ENCODE data around the gene SLC6A12. TPM values are rescaled to one million over a fixed set of nuclear protein-coding genes. Genes with fewer than 3 reads are reported as not detected.

SLC6A12 gene
- total and polyA plus RNA-seq, 10 donors: 0.35 to 3.1 (median 1.8) TPM

- Histone ChIP-seq H3K9me3 (no peaks in the 10 kb centered on the region), H3K27me3 (replicated peaks in 1 of 7) (peaks cover 0 to 61% (median 0%) of the 10 kb centered on the region in 7 donors), H3K36me3 (no peaks in the 10 kb centered on the region), H3K4me3 (no peak overlapping the region), H3K4me1 (peaks cover 0 to 15% (median 2%) of the 10 kb centered on the region in 6 donors), H3K27ac (no peak overlapping the region)
- TF ChIP-seq POLR2AphosphoS5 (IDR thresholded peaks at IDR 0.05) (no peak), POLR2A (IDR thresholded peaks at IDR 0.05) (no peak), CTCF (IDR thresholded peaks at IDR 0.05 in 8 of 11, conservative IDR thresholded peaks at IDR 0.05 in 3 of 11) (no peak)
- intact Hi-C loops (cut with DNase I; ENCODE audit: low total_unique reads): no loop called here
- no peak for DNase-seq
- 85 to 92% (median 89%) methylated on average over 10 of the region's 10 CpGs for WGBS, 5 donors
Observed at GRCh38 chr12:171276-171675, 42.7 kb downstream of the SLC6A12 start.

GRCh38 chr12:170371-171225 is 43.4 kb downstream of the SLC6A12 start:
- peaks cover 0 to 54% (median 0%) of the 10 kb centered on the region in 7 donors for H3K27me3 ChIP-seq (replicated peaks in 1 of 7)
- no peak for TF ChIP-seq POLR2A (IDR thresholded peaks at IDR 0.05)
- no peak for TF ChIP-seq POLR2AphosphoS5 (IDR thresholded peaks at IDR 0.05)
- no peak for TF ChIP-seq CTCF (IDR thresholded peaks at IDR 0.05 in 8 of 11, conservative IDR thresholded peaks at IDR 0.05 in 3 of 11)
- no peak overlapping the region for H3K27ac ChIP-seq
- no peaks in the 10 kb centered on the region for H3K36me3 ChIP-seq
- no peak overlapping the region for H3K4me3 ChIP-seq
- DNase-seq: no peak
- peaks cover 0 to 15% (median 2%) of the 10 kb centered on the region in 6 donors for H3K4me1 ChIP-seq
- intact Hi-C loops (cut with DNase I; ENCODE audit: low total_unique reads): no loop called here
- WGBS, 5 donors: 81 to 90% (median 86%) methylated on average over 20 to 29 of the region's 29 CpGs
- no peaks in the 10 kb centered on the region for H3K9me3 ChIP-seq

DNA sequence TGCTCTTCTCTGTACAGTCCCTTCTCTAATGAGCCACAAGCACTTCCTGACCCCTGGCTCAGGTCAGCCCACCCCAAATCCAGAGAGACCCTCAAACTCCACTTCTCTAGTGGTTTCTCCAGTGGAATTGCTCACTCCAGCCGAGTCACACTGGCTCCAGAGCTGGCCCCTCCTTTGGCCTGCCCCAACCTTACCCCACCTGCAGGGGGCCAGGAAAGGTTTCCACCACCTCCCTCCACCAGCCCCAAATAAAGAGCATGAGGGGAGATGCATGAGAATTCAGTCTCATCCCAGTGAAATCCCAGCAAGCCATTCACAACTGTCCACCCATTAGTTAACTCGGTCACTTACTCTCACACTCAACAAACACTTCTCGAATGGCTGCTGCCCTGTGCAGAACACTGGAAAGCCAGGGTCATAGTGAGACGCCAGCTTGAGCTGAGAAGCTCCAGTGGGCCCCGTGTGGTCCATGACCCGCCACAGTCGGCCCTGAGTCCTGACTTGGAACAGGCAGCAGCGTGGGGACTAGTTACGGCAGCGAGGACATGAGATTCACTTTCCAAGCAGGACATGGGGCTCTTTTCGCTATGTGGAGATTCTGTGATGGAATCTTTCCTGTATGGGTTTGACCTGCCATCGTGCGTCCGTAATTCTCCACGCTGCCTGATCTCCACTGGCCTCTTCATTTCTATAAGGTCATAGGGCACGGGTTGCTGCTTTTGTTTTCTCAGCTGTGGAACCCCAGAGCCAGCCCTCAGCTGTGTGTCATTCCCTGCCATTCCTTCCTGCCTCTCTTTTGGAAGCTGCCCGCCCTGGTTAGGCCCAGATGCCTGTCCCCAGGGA is 44.2 kb downstream of the SLC6A12 start:
- H3K36me3 ChIP-seq: no peaks in the 10 kb centered on the region
- intact Hi-C loops (cut with DNase I; ENCODE audit: low total_unique reads): no loop called here
- H3K27me3 ChIP-seq (replicated peaks in 1 of 7): peaks cover 0 to 46% (median 0%) of the 10 kb centered on the region in 7 donors
- H3K9me3 ChIP-seq: no peaks in the 10 kb centered on the region
- no peak for DNase-seq
- 82 to 87% (median 83%) methylated on average over 17 of the region's 17 CpGs for WGBS, 5 donors
- H3K4me3 ChIP-seq: no peak overlapping the region
- peaks cover 0 to 15% (median 2%) of the 10 kb centered on the region in 6 donors for H3K4me1 ChIP-seq
- TF ChIP-seq CTCF (IDR thresholded peaks at IDR 0.05 in 8 of 11, conservative IDR thresholded peaks at IDR 0.05 in 3 of 11) (no peak), POLR2A (IDR thresholded peaks at IDR 0.05) (no peak), POLR2AphosphoS5 (IDR thresholded peaks at IDR 0.05) (no peak)
- no peak overlapping the region for H3K27ac ChIP-seq

Measured in spleen (tissue), 11 donors.